Tibial nerve (tissue), 4 donors: ENCODE results near the gene TBC1D22A.

ENCODE experiments used
- CTCF ChIP-seq, 5 experiments: fragments of 200-600 bp in 3 of 5; fragments of 450-650 bp in 2 of 5; sonication (generic) in 3 of 5; IDR thresholded peaks; one replicate each; pipeline ENCODE4 v1.5.1; 2016 to 2019; ENCODE audit warnings: antibody characterized with exemption in 5 of 5, mild to moderate bottlenecking in 3 of 5, moderate library complexity in 2 of 5
- EP300 ChIP-seq, 2 donors: sonication (generic); formaldehyde crosslinking; IDR thresholded peaks; one replicate each; pipeline ENCODE4 v1.6.1; 2017; ENCODE audit warnings: antibody characterized with exemption in 2 of 2, mild to moderate bottlenecking in 1 of 2
- POLR2A ChIP-seq, 2 donors: fragments of 450-650 bp; IDR thresholded peaks; one replicate each; pipeline ENCODE4 v1.6.1; 2017; ENCODE audit warnings: antibody characterized with exemption in 2 of 2, mild to moderate bottlenecking in 2 of 2, moderate library complexity in 2 of 2

- TF ChIP-seq CTCF (IDR thresholded peaks at IDR 0.05) (no peak), POLR2A (IDR thresholded peaks at IDR 0.05) (no peak), EP300 (IDR thresholded peaks at IDR 0.05) (no peak)
Measured at GRCh38 chr22:47011131-47011858, 248.8 kb downstream of the TBC1D22A start.
